GM19324 (cell line): ENCODE results near the gene NDRG4.

Experiments
- ATAC-seq: cut with Tn5 transposase; IDR thresholded peaks from one replicate; pipeline ENCODE4 v1.9.1; 2021; ENCODE audit warnings: mild to moderate bottlenecking, moderate library complexity; ENCODE audit not compliant: unreplicated experiment, low FRiP score

NDRG4 gene

DNA sequence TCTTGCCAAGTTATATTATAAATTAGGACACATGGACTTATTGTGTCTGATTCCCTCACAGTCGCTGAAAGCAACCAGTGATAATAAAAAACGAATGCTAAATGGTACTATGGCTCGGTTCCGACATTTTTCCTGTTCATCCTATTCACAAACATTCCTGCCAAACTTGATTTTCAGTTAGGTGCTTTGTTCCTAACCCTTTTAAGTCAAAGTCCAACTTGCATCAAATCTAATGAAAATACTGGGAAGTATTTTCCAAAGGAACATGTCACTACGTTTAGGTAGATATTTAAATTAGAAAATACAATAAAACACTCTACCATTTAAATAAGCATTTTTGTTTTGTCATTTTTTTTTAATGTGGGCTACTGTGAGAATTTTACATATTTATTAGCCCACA lies 36.3 kb downstream of the NDRG4 start:
- no peak for ATAC-seq

GRCh38 chr16:58537124-58537906 lies 37.4 kb downstream of the NDRG4 start:
- no peak for ATAC-seq

- ATAC-seq, result no peak
Measured at GRCh38 chr16:58541711-58542110, 41.8 kb downstream of the NDRG4 start.

- ATAC-seq, result no peak
Measured at GRCh38 chr16:58542291-58542690, 42.3 kb downstream of the NDRG4 start.

- no peak for ATAC-seq
Measured at GRCh38 chr16:58543685-58544084, 43.7 kb downstream of the NDRG4 start.

GRCh38 chr16:58548378-58548777 lies 48.4 kb downstream of the NDRG4 start:
- no peak for ATAC-seq

DNA sequence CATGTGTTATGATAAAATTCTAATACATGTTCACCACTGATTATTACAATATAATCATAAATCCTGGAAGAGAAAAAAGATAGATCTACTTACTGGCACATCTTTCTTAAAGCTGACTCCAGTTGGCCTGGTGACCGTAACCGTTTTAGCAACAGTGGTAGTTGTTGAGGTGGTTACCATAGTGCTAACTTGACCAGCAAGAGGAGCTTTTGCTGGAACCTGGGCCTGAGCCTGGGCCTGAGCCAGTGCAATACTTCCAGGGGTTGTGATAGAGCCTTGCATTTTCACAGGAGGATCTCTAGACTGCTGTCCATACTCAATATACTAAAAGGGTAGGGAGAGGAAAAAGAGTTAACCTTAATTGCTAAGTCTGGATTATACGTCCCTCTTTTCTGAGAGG lies 51.6 kb downstream of the NDRG4 start:
- ATAC-seq, result no peak

DNA sequence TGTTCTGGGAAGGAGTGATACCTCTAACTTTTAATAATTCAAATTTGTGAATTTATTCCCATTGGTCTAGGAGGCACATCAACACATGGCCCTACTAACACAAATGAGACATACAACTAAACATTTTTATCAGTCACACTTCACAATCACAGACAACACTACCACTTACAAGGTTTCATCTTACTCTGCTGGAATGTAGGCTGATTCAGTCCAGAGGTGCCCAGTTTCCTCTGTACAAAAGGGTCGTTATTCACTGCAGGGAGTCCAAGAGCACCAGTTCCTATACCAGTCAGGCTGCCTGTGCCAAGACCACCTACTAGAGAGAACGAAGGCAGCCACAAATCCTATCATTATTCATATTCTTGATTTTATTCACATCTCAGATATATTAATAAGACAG lies 56.7 kb downstream of the NDRG4 start:
- ATAC-seq, result no peak
